Stimulated activated CD4-positive, alpha-beta T cell treated with anti-CD3 and anti-CD28 coated beads, Interleukin-4, amount 100 ng/mL, for 4 hours (primary cell): ENCODE data around the gene TMEM132C.

Experiments used
- DNase-seq, 2 experiments: peaks; one replicate each; pipeline ENCODE4 v3.0.0-alpha.2; 2020

The TMEM132C gene

GRCh38 chr12:128509170-128509569, 242.2 kb downstream of the TMEM132C start:
- DNase-seq: no peak

GRCh38 chr12:128510511-128510910, 243.5 kb downstream of the TMEM132C start:
- no peak for DNase-seq

- DNase-seq: no peak
These were observed 246.4 kb downstream of the TMEM132C start for GRCh38 chr12:128513331-128513730.

- no peak for DNase-seq
These were observed 246.9 kb downstream of the TMEM132C start for GRCh38 chr12:128513831-128514230.

- DNase-seq: no peak
These were observed 251.7 kb downstream of the TMEM132C start for GRCh38 chr12:128518644-128519043.

- DNase-seq: no peak
These were observed 252.5 kb downstream of the TMEM132C start for GRCh38 chr12:128519426-128519825.

- DNase-seq: no peak
These were observed 255.0 kb downstream of the TMEM132C start for GRCh38 chr12:128521981-128522380.

- DNase-seq: no peak
These were observed 257.5 kb downstream of the TMEM132C start for GRCh38 chr12:128524439-128524838.

- no peak for DNase-seq
These were observed 264.2 kb downstream of the TMEM132C start for GRCh38 chr12:128531170-128531569.

- DNase-seq: no peak
These were observed 267.9 kb downstream of the TMEM132C start for GRCh38 chr12:128534906-128535305.

GRCh38 chr12:128536810-128537209, 269.8 kb downstream of the TMEM132C start:
- DNase-seq: no peak

- DNase-seq: no peak
These were observed 270.7 kb downstream of the TMEM132C start for GRCh38 chr12:128537668-128538067.

GRCh38 chr12:128542844-128543243, 275.9 kb downstream of the TMEM132C start:
- no peak for DNase-seq

GRCh38 chr12:128543460-128543859, 276.5 kb downstream of the TMEM132C start:
- DNase-seq: no peak

- DNase-seq: no peak
These were observed 277.0 kb downstream of the TMEM132C start for GRCh38 chr12:128543971-128544370.

GRCh38 chr12:128548949-128549348, 282.0 kb downstream of the TMEM132C start:
- DNase-seq: no peak

GRCh38 chr12:128549601-128550218, 282.7 kb downstream of the TMEM132C start:
- DNase-seq: no peak

GRCh38 chr12:128551266-128551665, 284.3 kb downstream of the TMEM132C start:
- no peak for DNase-seq

GRCh38 chr12:128554546-128555304, 287.8 kb downstream of the TMEM132C start:
- no peak for DNase-seq

GRCh38 chr12:128557231-128557630, 290.3 kb downstream of the TMEM132C start:
- DNase-seq: no peak

- DNase-seq: no peak
These were observed 298.0 kb downstream of the TMEM132C start for GRCh38 chr12:128564956-128565355.

- DNase-seq: no peak
These were observed 300.8 kb downstream of the TMEM132C start for GRCh38 chr12:128567730-128568129.

GRCh38 chr12:128570191-128571065, 303.5 kb downstream of the TMEM132C start:
- DNase-seq: no peak
